Left renal cortex interstitium (tissue), 4 donors: ENCODE results near the gene PPA1. TPM values are rescaled to one million over a fixed set of nuclear protein-coding genes. Genes with fewer than 3 reads are reported as not detected.
"Not testable (repeated sequence)": the region's sequence is repeated elsewhere in the genome, so short reads cannot be mapped to it uniquely, and the experiment has no call there.

Experiments
- DNase-seq, 4 donors: peaks; one replicate each; pipeline ENCODE4 v3.0.0-alpha.2; 2013; ENCODE audit warnings: low read depth in 4 of 4, low spot score in 2 of 4, missing footprints in 1 of 4
- polyA plus RNA-seq, 4 donors: library from polyadenylated mRNA; unstranded; fragments of 120-200 nt; gene quantifications; one replicate each; pipeline ENCODE4 v1.2.1, GENCODE V29; 2013; ENCODE audit not compliant: insufficient read length in 4 of 4

The PPA1 gene
- polyA plus RNA-seq, 4 donors, result 75.7 to 101 (median 92.6) TPM

DNA sequence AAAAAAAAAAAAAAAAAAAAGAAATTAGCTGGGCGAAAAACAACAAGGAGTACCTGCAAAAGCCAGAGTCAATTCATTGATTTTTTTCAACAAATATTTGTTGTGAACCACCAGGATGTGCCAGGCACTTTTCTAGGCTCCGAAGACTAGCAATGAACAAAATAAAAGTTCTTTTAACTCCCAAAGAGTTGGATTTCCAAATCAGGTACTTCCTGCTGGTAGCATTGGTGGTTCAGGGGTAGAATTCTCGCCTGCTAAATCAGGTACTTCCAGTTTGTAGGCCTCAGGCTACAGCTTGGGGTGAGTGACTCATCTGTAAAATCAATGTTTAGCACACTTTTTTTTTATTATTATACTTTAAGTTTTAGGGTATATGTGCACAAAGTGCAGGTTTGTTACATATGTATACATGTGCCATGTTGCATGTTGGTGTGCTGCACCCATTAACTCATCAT, 10.9 kb downstream of the PPA1 start:
- DNase-seq, result no peak

- no peak for DNase-seq
These were observed 12.2 kb downstream of the PPA1 start for GRCh38 chr10:70221030-70221429.

- no peak for DNase-seq
These were observed 20.4 kb downstream of the PPA1 start for GRCh38 chr10:70212879-70213278.

- no peak for DNase-seq
These were observed 21.0 kb downstream of the PPA1 start for GRCh38 chr10:70212277-70212676.

- no peak for DNase-seq
These were observed 26.5 kb downstream of the PPA1 start for GRCh38 chr10:70206762-70207161.

- no peak for DNase-seq
These were observed 32.1 kb downstream of the PPA1 start for GRCh38 chr10:70201105-70201504.

- DNase-seq, result no peak
These were observed 34.3 kb downstream of the PPA1 start for GRCh38 chr10:70198696-70199466.

- DNase-seq, result no peak
These were observed 35.8 kb downstream of the PPA1 start for GRCh38 chr10:70197235-70197945.

GRCh38 chr10:70193391-70193844, 39.8 kb downstream of the PPA1 start:
- no peak for DNase-seq

GRCh38 chr10:70192326-70192968, 40.8 kb downstream of the PPA1 start:
- no peak for DNase-seq

DNA sequence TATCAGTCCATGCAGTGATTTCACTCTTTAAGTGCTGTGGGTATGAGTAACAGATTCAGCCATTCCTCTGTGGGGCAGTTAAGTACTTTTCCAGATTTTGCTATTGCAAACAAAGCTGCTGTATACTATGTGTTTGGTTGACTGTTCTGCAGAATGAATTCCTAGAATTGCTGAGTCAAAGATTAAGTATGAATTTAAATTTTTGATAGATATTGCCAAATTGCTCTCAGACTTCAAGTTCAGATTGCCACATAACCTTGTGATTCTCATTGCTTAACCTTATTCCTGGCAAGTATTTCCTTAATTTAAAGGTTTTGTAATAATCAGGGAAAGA, 41.3 kb downstream of the PPA1 start:
- no peak for DNase-seq

GRCh38 chr10:70191161-70191971, 41.9 kb downstream of the PPA1 start:
- DNase-seq, result no peak

GRCh38 chr10:70190581-70190980, 42.6 kb downstream of the PPA1 start:
- no peak for DNase-seq

DNA sequence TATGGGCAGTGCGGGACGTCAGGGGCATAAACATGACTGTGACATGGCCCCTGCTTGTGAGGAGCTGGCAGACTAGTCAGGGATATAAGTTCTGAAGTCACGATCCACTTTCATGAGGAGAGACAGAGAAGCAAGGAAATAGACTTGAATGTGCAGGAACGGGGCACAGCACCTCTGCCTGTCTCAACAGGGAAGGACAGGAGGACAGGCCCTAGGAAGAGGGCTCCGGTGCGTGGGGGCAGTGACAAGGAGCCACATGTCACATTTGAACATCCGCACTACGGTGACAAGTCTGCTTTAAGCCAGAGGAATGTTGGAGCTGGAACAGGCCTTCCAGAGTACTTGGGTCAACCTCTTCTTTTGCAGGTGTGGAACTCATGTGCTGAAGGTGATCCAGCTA, 43.1 kb downstream of the PPA1 start:
- DNase-seq, result no peak

GRCh38 chr10:70188768-70189167, 44.5 kb downstream of the PPA1 start:
- no peak for DNase-seq

DNA sequence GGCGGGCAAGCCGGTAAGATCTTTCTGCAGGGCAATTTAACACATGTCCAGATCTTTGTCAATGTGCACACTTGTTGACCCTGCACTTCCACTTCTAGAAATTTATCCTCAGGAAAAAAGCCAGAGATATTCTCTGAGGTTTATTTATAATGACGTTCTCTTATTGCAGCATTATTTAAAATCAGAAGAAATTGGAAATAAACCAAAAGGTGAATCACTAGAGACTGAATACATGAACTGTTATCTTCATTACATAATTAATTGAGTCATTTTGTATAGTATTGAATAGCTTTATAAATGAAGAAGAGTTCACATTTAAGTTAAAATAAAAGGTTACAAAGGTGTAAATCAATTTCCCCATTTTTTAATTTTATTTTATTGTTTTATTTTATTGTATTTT, 46.7 kb downstream of the PPA1 start:
- no peak for DNase-seq

DNA sequence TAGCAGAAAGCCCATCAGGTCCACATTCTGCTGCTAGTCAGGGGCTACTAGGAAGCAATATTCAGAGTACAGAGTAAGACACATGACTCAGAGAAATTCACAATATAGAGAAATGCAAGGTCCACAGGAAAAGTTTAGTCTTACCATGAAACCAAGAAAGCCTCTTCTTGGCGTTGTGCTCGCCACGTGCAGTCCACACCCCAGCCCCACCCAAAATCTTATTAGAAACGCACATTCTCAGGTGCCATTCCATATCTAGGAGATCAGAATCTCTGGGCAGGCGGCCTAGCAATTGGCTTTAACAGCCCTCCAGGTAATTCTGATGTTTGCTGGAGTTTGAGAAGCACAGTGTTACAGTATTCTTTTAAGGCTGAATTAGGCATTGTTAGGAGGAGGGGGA, 47.1 kb downstream of the PPA1 start:
- no peak for DNase-seq

- DNase-seq, result no peak
These were observed 49.9 kb downstream of the PPA1 start for GRCh38 chr10:70183304-70183703.

DNA sequence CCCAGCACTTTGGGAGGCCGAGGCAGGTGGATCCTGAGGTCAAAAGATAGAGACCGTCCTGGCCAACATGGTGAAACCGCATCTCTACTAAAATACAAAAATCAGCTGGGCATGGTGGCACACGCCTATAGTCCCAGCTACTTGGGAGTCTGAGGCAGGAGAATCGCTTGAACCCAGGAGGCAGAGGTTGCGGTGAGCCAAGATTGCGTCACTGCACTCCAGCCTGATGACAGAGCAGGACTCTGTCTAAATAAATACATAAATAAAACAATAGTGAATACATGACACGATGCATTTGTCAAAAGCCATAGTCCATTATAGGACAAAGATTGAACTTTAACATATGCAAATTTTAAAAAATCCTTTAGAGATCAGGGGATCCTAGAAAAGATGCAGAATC, 54.0 kb downstream of the PPA1 start:
- not testable (repeated sequence) for DNase-seq

GRCh38 chr10:70178139-70178725, 55.0 kb downstream of the PPA1 start:
- no peak for DNase-seq
